Measurements from ENCODE around the gene DMXL2.

GRCh38 chr15:51658664-51659063 is 36.1 kb upstream of the DMXL2 start:
- TF ChIP-seq NFRKB (IDR thresholded peaks at IDR 0.05) (no peak), FOXM1 (IDR thresholded peaks at IDR 0.05; ENCODE audit: borderline replicate concordance) (no peak), SP1 (IDR thresholded peaks at IDR 0.05) (no peak), BHLHE40 (IDR thresholded peaks at IDR 0.05; ENCODE audit: borderline replicate concordance) (no peak), HDGF (IDR thresholded peaks at IDR 0.05; ENCODE audit: borderline replicate concordance) (no peak)

Data from HEK293T (cell line).